GM23248 (cell line): ENCODE results near the gene TNFRSF13B. TPM values are rescaled to one million over a fixed set of nuclear protein-coding genes. Genes with fewer than 3 reads are reported as not detected.
"Not testable (repeated sequence)": the region's sequence is repeated elsewhere in the genome, so short reads cannot be mapped to it uniquely, and the experiment has no call there.

Experiments
- DNase-seq: peaks from one replicate; pipeline ENCODE4 v3.0.0-alpha.2; 2015
- H2AFZ ChIP-seq: fragments of 200-600 bp; sonication (generic); 2 replicates; pipeline ENCODE4 v1.6.1; 2016; ENCODE audit warnings: antibody characterized with exemption
- H3F3A ChIP-seq: fragments of 200-600 bp; sonication (generic); 2 replicates; pipeline ENCODE4 v1.6.1; 2016; ENCODE audit warnings: mild to moderate bottlenecking, antibody characterized with exemption, mixed run types; ENCODE audit not compliant: insufficient read depth
- H3K27ac ChIP-seq: fragments of 200-600 bp; sonication (generic); 2 replicates; pipeline ENCODE4 v1.5.1; 2016; ENCODE audit warnings: mild to moderate bottlenecking
- H3K27me3 ChIP-seq: fragments of 200-600 bp; sonication (generic); replicated peaks from 2 replicates; pipeline ENCODE4 v1.6.1; 2016; ENCODE audit warnings: mild to moderate bottlenecking; ENCODE audit not compliant: insufficient read depth
- H3K36me3 ChIP-seq: fragments of 200-600 bp; sonication (generic); 2 replicates; pipeline ENCODE4 v1.6.1; 2016; ENCODE audit warnings: low read depth, mild to moderate bottlenecking
- H3K4me1 ChIP-seq: fragments of 200-600 bp; sonication (generic); 2 replicates; pipeline ENCODE4 v1.6.1; 2016; ENCODE audit warnings: mild to moderate bottlenecking; ENCODE audit not compliant: insufficient read depth
- H3K4me2 ChIP-seq: fragments of 200-600 bp; sonication (generic); one replicate; pipeline ENCODE4 v1.6.1; 2016; ENCODE audit warnings: mild to moderate bottlenecking; ENCODE audit not compliant: unreplicated experiment
- H3K4me3 ChIP-seq: fragments of 200-600 bp; sonication (generic); 2 replicates; pipeline ENCODE4 v1.5.1; 2016; ENCODE audit warnings: mild to moderate bottlenecking
- H3K79me2 ChIP-seq: fragments of 200-600 bp; sonication (generic); 2 replicates; pipeline ENCODE4 v1.6.1; 2016; ENCODE audit warnings: mild to moderate bottlenecking; ENCODE audit not compliant: insufficient read depth
- H3K9ac ChIP-seq: fragments of 200-600 bp; sonication (generic); 2 replicates; pipeline ENCODE4 v1.6.1; 2016; ENCODE audit warnings: mild to moderate bottlenecking
- H3K9me2 ChIP-seq: fragments of 200-600 bp; sonication (generic); 2 replicates; pipeline ENCODE4 v1.6.1; 2016; ENCODE audit warnings: mixed run types, mild to moderate bottlenecking, moderate library complexity; ENCODE audit not compliant: insufficient read depth
- H3K9me3 ChIP-seq: fragments of 200-600 bp; sonication (generic); one replicate; pipeline ENCODE4 v1.6.1; 2017; ENCODE audit warnings: low read depth
- H4K20me1 ChIP-seq: fragments of 200-600 bp; sonication (generic); 2 replicates; pipeline ENCODE4 v1.6.0; 2016; ENCODE audit not compliant: insufficient read depth
- EZH2 ChIP-seq: fragments of 200-600 bp; sonication (generic); IDR thresholded peaks from 2 replicates; pipeline ENCODE4 v1.6.1; 2018; ENCODE audit warnings: antibody characterized with exemption, mild to moderate bottlenecking; ENCODE audit not compliant: insufficient read depth, poor library complexity, severe bottlenecking
- EZH2phosphoT487 ChIP-seq: fragments of 200-600 bp; sonication (generic); IDR thresholded peaks from 2 replicates; pipeline ENCODE4 v1.6.1; 2018; ENCODE audit warnings: antibody characterized with exemption, moderate library complexity, mild to moderate bottlenecking, low read depth; ENCODE audit not compliant: insufficient read depth
- whole genome bisulfite sequencing, 2 experiments: methylation state at CpG; one replicate each; pipeline ENCODE4 v1.1.6; 2015 to 2017; ENCODE audit warnings: low lambda C conversion rate in 2 of 2, low coverage in 1 of 2; ENCODE audit errors: missing lambda C conversion rate in 2 of 2; 5-methylcytosine and 5-hydroxymethylcytosine counted together
- in situ Hi-C: fragments of 300-500 bp; cut with MboI; formaldehyde crosslinking; loops from 2 replicates; pipeline ENCODE4 v1.15.0; 2020
- polyA plus RNA-seq: library from polyadenylated mRNA; unstranded; fragments of >200 nt; fragmentation: Nextera tagmentation; extraction: Ambion mirVana; gene quantifications from 2 replicates; pipeline ENCODE4 v1.2.1, GENCODE V29; 2016
- total RNA-seq: library from RNA; depleted of rRNA; stranded (reverse); fragments of >200 nt; shearing (Covaris generic); gene quantifications from 2 replicates; pipeline ENCODE4 v1.2.3, GENCODE V29; 2014

Gene TNFRSF13B
- total and polyA plus RNA-seq, 2 experiments from 2014 or later = not detected

GRCh38 chr17:16997514-16998429, 25.9 kb upstream of the TNFRSF13B start:
- no peak overlapping the region for H3K4me3 ChIP-seq
- no peaks in the 10 kb centered on the region for H3K36me3 ChIP-seq
- H3K9ac ChIP-seq = no peak overlapping the region
- H4K20me1 ChIP-seq = no peaks in the 10 kb centered on the region
- no peaks in the 10 kb centered on the region for H3K79me2 ChIP-seq
- no peak overlapping the region for H3K4me2 ChIP-seq
- no peaks in the 10 kb centered on the region for H3K9me2 ChIP-seq
- no peak overlapping the region for H3K27ac ChIP-seq
- in situ Hi-C loops = no loop called here
- no peaks in the 10 kb centered on the region for H3K27me3 ChIP-seq
- 72 to 82% methylated on average over 12 to 14 of the region's 14 CpGs for WGBS, 2 experiments
- TF ChIP-seq EZH2 (no peak), EZH2phosphoT487 (no peak)
- no peak for DNase-seq
- H3F3A ChIP-seq = peaks cover 11% of the 10 kb centered on the region; the same call in 1 of the 2 replicates
- H2AFZ ChIP-seq = no peak overlapping the region
- no peaks in the 10 kb centered on the region for H3K4me1 ChIP-seq
- H3K9me3 ChIP-seq = no peaks in the 10 kb centered on the region

GRCh38 chr17:16996726-16997125, 24.8 kb upstream of the TNFRSF13B start:
- WGBS, 2 experiments = 72 to 83% methylated on average over 11 of the region's 11 CpGs
- in situ Hi-C loops = not testable (repeated sequence)

GRCh38 chr17:16995930-16996329, 24.0 kb upstream of the TNFRSF13B start:
- Histone ChIP-seq H3K4me1 (no peaks in the 10 kb centered on the region), H3K9me3 (no peaks in the 10 kb centered on the region), H2AFZ (no peak overlapping the region), H3K4me2 (no peak overlapping the region), H3K9ac (no peak overlapping the region), H3K9me2 (no peaks in the 10 kb centered on the region), H3F3A (peaks cover 11% of the 10 kb centered on the region; the same call in 1 of the 2 replicates), H3K27ac (no peak overlapping the region), H4K20me1 (no peaks in the 10 kb centered on the region), H3K27me3 (no peaks in the 10 kb centered on the region), H3K79me2 (no peaks in the 10 kb centered on the region), H3K36me3 (no peaks in the 10 kb centered on the region), H3K4me3 (no peak overlapping the region)
- in situ Hi-C loops = no loop called here
- 87 to 90% methylated on average over 7 of the region's 7 CpGs for WGBS, 2 experiments
- TF ChIP-seq EZH2 (no peak), EZH2phosphoT487 (no peak)
- DNase-seq = no peak

More at GRCh38 chr17:16996726-16997125, 24.8 kb upstream of the TNFRSF13B start:
- H3K36me3 ChIP-seq, H4K20me1 ChIP-seq, H3K27ac ChIP-seq, H3K4me3 ChIP-seq, H3K9me2 ChIP-seq, H3K79me2 ChIP-seq, H3K9ac ChIP-seq, H3K4me1 ChIP-seq, H2AFZ ChIP-seq, H3K4me2 ChIP-seq, DNase-seq, H3K9me3 ChIP-seq, H3K27me3 ChIP-seq: not testable (repeated sequence)
- peaks cover 11% of the 10 kb centered on the region; the same call in 1 of the 2 replicates for H3F3A ChIP-seq

GRCh38 chr17:16994631-16995030, 22.7 kb upstream of the TNFRSF13B start:
- H2AFZ ChIP-seq = no peak overlapping the region
- H3K36me3 ChIP-seq = no peaks in the 10 kb centered on the region
- no peak overlapping the region for H3K4me3 ChIP-seq
- peaks cover 4% of the 10 kb centered on the region; the same call in 1 of the 2 replicates for H3K4me1 ChIP-seq
- WGBS, 2 experiments = 17 to 27% methylated on average over 2 of the region's 2 CpGs
- no peaks in the 10 kb centered on the region for H3K9me3 ChIP-seq
- no peaks in the 10 kb centered on the region for H4K20me1 ChIP-seq
- no peak overlapping the region for H3K9ac ChIP-seq
- no peaks in the 10 kb centered on the region for H3K9me2 ChIP-seq
- DNase-seq = peak; percentile 23
- no peaks in the 10 kb centered on the region for H3K79me2 ChIP-seq
- no peak overlapping the region for H3K4me2 ChIP-seq
- no peak for TF ChIP-seq EZH2
- TF ChIP-seq EZH2phosphoT487 = no peak
- peaks cover 11% of the 10 kb centered on the region; the same call in 1 of the 2 replicates for H3F3A ChIP-seq
- in situ Hi-C loops = no loop called here
- H3K27ac ChIP-seq = no peak overlapping the region
- H3K27me3 ChIP-seq = no peaks in the 10 kb centered on the region
